NCI-H82 treated with DMSO at 0.1 percent for 48 hours (cell line): ENCODE results near the gene MACROD2.
"Not testable (repeated sequence)": the region's sequence is repeated elsewhere in the genome, so short reads cannot be mapped to it uniquely, and the experiment has no call there.

ENCODE experiments used
- DNase-seq: peaks from one replicate; lab custom pipeline; 2025; ENCODE audit not compliant: unreplicated experiment; lab: John Stamatoyannopoulos, UW

Gene MACROD2

GRCh38 chr20:14450256-14450655 lies 454.9 kb downstream of the MACROD2 start:
- no peak for DNase-seq

- no peak for DNase-seq
These were observed 456.1 kb downstream of the MACROD2 start for GRCh38 chr20:14451458-14451857.

GRCh38 chr20:14453259-14453658 lies 457.9 kb downstream of the MACROD2 start:
- DNase-seq = no peak

GRCh38 chr20:14454296-14454695 lies 459.0 kb downstream of the MACROD2 start:
- DNase-seq = no peak

DNA sequence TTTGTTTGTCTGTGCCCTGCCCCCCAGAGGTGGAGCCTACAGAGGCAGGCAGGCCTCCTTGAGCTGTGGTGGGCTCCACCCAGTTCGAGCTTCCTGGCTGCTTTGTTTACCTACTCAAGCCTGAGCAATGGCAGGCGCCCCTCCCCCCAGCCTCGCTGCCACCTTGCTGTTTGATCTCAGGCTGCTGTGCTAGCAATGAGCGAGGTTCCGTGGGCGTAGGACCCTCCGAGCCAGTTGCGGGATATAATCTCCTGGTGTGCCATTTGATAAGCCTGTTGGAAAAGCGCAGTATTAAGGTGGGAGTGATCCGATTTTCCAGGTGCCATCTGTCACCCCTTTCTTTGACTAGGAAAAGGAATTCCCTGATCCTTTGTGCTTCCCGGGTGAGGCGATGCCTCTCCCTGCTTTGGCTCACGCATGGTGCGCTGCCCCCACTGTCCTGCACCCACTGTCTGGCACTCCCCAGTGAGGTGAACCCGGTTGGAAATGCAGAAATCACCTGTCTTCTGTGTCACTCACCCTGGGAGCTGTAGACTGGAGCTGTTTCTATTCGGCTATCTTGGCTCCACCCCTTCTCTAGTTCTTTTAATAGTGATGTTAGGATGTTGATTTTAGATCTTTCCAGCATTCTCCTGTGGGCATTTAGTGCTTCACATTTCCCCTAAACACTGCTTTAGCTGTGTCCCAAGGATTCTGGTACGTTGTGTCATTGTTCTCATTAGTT lies 471.9 kb downstream of the MACROD2 start:
- DNase-seq = not testable (repeated sequence)

DNA sequence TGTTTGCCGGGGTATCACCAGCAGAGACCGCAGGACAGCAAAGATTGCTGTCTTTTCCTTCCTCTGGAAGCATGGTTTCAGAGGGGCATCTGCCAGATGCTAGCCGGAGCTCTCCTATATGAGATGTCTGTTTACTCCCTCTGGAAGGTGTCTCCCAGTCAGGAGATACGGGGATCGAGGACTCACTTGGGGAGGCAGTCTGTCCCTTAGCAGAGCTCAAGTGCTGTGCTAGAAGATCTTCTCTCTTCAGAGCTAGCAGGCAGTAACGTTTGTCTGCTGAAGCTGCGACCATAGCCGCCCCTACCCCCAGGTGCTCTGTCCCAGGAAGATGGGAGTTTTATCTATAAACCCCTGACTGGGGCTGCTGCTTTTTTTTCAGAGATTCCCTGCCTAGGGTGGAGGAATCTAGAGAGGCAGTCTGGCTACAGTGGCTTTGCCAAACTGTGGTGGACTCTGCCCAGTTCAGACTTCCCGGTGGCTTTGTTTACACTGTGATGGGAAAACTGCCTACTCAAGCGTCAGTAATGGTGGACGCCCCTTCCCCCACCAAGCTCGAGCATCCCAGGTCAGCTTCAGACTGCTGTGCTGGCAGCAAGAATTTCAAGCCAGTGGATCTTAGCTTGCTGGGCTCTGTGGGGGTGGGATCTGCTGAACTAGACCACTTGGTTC lies 475.0 kb downstream of the MACROD2 start:
- no peak for DNase-seq

- no peak for DNase-seq
These were observed 475.8 kb downstream of the MACROD2 start for GRCh38 chr20:14470977-14471661.

GRCh38 chr20:14477125-14477524 lies 481.8 kb downstream of the MACROD2 start:
- no peak for DNase-seq

DNA sequence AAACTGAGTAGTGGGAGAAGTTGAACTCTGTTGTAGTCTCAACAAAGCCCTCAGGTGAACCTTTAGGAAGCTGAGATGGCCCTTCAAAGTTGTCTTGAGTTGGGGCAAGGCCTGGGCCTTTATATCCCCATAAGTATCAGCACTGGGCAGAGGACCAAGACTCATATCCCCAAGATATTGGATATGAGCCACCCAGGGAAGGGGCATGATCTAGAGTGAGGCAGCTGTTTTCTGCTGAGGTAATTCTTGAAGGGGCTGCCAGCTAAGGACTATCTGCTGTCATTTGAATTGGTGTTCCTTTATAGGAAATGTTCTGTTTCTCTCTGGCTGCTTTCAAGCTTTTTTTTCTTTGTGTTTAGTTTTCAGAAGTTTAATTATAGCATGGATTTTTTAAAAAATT lies 482.8 kb downstream of the MACROD2 start:
- DNase-seq = no peak

DNA sequence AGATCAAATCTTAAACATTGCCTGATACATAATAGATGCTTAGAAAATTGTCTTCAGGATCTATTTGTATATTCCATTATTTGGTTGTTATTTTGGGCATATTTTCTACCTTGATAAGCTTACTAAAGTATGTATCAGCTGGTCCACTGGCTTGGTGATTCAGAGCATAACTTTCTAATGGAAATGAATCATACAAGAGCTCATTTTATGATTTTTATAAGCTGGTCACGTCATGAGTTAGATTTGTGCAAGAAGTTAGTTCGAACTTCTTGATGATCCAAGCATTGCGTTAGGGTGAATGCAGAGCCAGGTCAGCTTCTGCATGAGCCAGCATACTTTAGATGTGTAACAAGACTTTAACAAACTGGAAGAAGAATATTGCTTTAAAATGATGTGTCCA lies 486.5 kb downstream of the MACROD2 start:
- DNase-seq = no peak

DNA sequence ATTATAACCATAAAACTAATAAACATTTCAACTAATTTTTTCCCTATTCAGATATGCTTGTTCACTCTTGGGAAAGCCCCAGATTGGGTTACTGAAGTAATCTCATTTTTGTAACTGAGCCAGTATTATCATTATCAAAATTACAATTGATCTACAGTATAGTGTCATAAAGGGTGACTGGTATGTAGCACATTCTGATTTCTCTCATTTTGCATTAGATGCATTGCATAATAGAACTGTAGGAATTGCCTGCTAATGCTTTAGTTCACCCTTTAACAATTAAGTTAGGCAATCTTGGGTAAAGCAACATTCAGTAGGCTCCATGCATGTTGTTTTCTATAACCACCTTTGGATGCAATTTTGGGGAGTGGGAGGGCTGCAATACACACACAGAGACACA lies 492.9 kb downstream of the MACROD2 start:
- DNase-seq = no peak

GRCh38 chr20:14488756-14489479 lies 493.6 kb downstream of the MACROD2 start:
- DNase-seq = no peak

- no peak for DNase-seq
These were observed 494.2 kb downstream of the MACROD2 start for GRCh38 chr20:14489544-14489943.

GRCh38 chr20:14491436-14491835 lies 496.1 kb downstream of the MACROD2 start:
- no peak for DNase-seq

GRCh38 chr20:14493408-14493807 lies 498.1 kb downstream of the MACROD2 start:
- no peak for DNase-seq

DNA sequence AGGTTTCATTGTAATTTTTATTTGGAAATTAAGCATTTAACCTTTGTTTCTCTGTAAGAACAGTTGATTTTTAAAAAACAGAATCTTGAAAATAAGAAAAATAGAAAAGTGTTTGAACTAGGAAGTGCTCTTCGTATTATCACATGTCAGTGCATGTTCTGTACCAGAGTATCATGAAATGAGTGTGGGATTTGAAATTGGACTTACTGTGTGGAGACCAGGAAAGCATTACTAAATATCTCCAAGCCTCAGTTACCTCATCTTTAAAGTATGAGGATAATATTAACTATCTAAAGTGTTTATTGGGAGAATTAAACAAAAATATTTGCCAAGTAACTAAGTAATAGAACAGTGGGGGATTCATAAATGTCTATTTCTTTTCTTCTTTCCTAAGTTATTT lies 499.0 kb downstream of the MACROD2 start:
- DNase-seq = no peak

- DNase-seq = no peak
These were observed 499.8 kb downstream of the MACROD2 start for GRCh38 chr20:14495066-14495465.

DNA sequence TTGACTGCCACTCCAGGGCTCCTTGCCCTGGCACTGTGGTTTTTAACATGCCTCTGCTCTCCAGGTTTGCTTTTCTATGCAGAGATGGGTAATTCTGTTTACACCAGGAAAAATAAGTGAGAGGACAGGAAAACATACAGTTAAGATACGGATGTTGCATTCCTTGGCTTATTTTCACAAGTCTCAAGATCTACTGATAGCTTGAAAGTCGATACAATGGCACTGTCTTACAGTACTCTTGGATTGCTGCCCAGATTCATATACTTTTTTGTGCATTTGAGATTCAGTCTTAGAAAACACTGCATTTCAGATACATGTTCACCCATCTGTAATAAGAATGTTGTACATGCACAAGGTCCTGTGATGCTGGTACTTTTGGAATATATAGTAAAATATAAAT lies 501.7 kb downstream of the MACROD2 start:
- DNase-seq = no peak

GRCh38 chr20:14498772-14499171 lies 503.5 kb downstream of the MACROD2 start:
- no peak for DNase-seq

DNA sequence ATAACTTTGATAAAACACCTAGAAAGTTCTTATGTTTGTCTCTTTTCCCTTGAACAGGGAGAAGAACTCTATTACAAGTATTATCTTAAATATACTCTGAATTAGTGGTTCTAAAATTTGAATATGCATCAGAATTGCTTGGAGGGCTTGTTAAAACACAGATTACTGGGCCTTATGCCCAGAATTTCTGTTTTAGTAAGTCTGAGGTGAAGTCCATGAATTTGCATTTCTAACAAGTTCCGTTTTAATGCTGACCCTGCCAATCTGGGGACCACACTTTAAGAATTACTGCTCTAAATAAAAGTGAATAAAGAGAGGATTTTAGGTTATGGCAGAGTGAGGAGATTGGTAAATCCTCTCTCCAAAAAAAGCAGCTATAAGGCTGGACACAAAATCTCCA lies 510.2 kb downstream of the MACROD2 start:
- no peak for DNase-seq

DNA sequence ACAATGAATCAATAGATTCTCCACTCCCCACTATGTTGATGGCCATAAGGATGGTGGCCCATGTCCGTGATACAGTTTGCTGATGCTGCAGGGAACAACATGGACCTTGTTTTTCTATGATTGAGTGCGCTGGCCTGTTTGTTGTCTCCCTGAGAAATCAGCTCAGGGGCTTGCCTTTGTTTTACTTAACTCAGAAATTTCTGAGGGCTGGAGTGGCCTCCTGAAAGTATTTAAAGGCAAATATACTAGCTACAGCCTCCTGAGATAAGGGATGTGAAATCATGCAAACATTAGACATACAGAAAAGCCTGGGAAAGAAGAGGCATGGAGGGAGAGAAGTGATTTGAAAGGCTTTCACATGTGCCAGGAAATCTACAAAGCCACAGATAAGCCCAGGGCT lies 512.4 kb downstream of the MACROD2 start:
- no peak for DNase-seq

DNA sequence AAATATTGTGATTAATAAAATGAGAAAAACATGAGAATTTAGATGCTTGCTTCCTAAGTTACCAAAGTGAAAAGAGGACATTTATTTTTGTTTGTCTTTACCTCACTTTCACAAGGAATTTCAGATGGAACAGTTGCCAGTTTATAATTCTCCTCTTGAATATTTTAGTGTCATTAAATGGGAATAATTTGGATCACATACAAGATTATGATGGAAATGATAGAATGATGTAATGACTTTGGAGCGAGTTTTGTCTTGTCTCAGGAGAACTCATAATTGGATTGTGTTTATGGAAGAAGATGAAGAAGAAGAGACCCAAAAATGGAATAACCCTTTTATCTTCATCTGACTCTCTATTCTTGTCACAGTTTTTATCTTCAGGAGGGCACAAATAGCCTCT lies 515.0 kb downstream of the MACROD2 start:
- no peak for DNase-seq
